Activated T-cell treated with anti-CD3 and anti-CD28 coated beads, Interleukin-2, amount 50 U/mL, for 4 hours (primary cell): ENCODE results near the gene RELCH. TPM values are rescaled to one million over a fixed set of nuclear protein-coding genes. Genes with fewer than 3 reads are reported as not detected.

ENCODE experiments used
- ATAC-seq, 2 donors: fragments of 200-7000 bp; cut with Tn5 transposase; one replicate each; pipeline ENCODE4 v1.10.0; 2021
- DNase-seq: peaks from one replicate; pipeline ENCODE4 v3.0.0-alpha.2; 2020
- H3K27me3 Mint-ChIP-seq: one replicate; pipeline ENCODE4 v1.8.0; 2021; ENCODE audit warnings: low read depth, mixed read lengths
- H3K36me3 Mint-ChIP-seq: one replicate; pipeline ENCODE4 v1.8.0; 2022; ENCODE audit warnings: mixed read lengths; ENCODE audit not compliant: insufficient read depth
- H3K4me1 Mint-ChIP-seq: one replicate; pipeline ENCODE4 v1.8.0; 2021; ENCODE audit warnings: low read depth, mixed read lengths
- H3K4me3 Mint-ChIP-seq: one replicate; pipeline ENCODE4 v1.8.0; 2021; ENCODE audit warnings: mild to moderate bottlenecking, moderate library complexity, mixed read lengths
- H3K9me3 Mint-ChIP-seq: one replicate; pipeline ENCODE4 v1.8.0; 2021; ENCODE audit warnings: mixed read lengths
- total RNA-seq, 3 donors: library from RNA; stranded (reverse); gene quantifications; one replicate each; pipeline ENCODE4 v1.2.1, GENCODE V29; 2021

The RELCH gene
- total RNA-seq, 3 donors from 2014 or later, result 14.6 to 20.2 (median 18.8) TPM

- Mint-ChIP-seq H3K9me3 (no peaks in the 10 kb centered on the region), H3K27me3 (peaks cover 16% of the 10 kb centered on the region), H3K4me3 (no peak overlapping the region), H3K36me3 (no peaks in the 10 kb centered on the region), H3K4me1 (peaks cover 6% of the 10 kb centered on the region)
- DNase-seq, result no peak
- ATAC-seq, result peak; percentile 88 to 89
Observed at GRCh38 chr18:62339106-62339988, 152.3 kb downstream of the RELCH start.

DNA sequence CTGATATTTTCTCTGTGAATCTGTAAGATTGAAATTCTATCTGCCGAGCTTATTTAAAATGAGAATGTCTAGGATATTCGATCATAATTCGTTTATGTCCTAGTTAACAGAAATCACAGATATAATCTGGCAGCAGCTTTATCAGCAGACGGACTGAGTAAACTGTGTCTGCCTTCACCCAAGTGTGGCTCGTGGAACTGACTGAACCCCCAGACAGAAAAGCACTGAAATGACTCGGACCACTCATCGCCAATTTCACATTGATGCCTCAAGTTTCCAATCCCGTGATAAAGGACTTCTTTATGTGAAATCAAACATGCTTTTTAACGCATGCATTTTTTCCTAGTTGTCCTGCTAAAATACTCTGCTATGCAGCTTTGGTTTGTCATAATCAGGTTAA lies 153.9 kb downstream of the RELCH start:
- DNase-seq, result no peak

DNA sequence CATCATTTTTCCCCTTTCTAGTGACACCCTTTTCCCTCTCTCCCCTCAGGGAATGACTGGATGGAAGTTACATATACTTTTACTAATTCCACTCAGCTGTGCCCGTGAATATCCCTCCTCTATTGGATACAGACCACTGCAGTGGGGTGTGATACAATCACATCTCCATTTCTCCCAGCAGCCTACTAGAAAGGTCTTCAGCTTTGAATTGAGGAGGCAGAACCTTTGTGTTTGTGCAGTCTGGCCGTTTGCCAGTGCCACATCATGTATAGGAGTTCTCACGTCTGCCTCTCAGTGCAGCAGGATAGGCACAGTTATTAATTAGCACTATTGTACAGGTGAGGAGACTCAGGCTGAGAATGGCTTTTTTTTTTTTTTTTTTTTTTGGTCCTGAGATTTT lies 154.4 kb downstream of the RELCH start:
- no peak for DNase-seq
- Mint-ChIP-seq H3K4me3 (no peak overlapping the region), H3K9me3 (no peaks in the 10 kb centered on the region), H3K27me3 (peaks cover 12% of the 10 kb centered on the region), H3K4me1 (peaks cover 6% of the 10 kb centered on the region), H3K36me3 (no peaks in the 10 kb centered on the region)
- ATAC-seq, result no peak

More for the DNA sequence above, 153.9 kb downstream of the RELCH start:
- Mint-ChIP-seq H3K36me3 (no peaks in the 10 kb centered on the region), H3K4me3 (no peak overlapping the region), H3K9me3 (no peaks in the 10 kb centered on the region), H3K4me1 (peaks cover 6% of the 10 kb centered on the region), H3K27me3 (peaks cover 14% of the 10 kb centered on the region)
- no peak for ATAC-seq

- H3K27me3 Mint-ChIP-seq, result peaks cover 12% of the 10 kb centered on the region
- ATAC-seq (no peak), DNase-seq (no peak)
- no peak overlapping the region for H3K4me3 Mint-ChIP-seq
- no peaks in the 10 kb centered on the region for H3K9me3 Mint-ChIP-seq
- no peaks in the 10 kb centered on the region for H3K36me3 Mint-ChIP-seq
- H3K4me1 Mint-ChIP-seq, result peaks cover 10% of the 10 kb centered on the region
Observed at GRCh38 chr18:62342884-62343283, 155.8 kb downstream of the RELCH start.

DNA sequence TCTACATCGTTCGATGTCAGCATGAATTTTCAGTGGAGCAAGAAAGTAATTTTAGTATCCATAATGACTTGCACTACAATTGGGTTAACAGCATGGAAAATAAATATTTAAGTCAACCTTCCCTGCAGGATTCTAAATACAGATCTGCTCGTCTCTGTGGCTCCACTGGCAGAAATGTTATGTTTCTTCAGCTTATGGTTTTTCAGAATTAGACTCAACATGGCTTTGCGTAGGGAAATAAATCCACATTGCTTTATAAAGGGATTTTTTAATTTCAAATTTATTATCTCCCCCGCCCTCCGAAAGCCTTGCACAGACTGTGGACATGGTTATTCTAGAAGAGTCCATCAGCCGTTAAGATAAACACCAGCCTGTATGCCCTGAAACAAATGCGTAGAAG lies 156.3 kb downstream of the RELCH start:
- Mint-ChIP-seq H3K27me3 (peaks cover 10% of the 10 kb centered on the region), H3K4me3 (no peak overlapping the region), H3K4me1 (peaks cover 10% of the 10 kb centered on the region), H3K36me3 (no peaks in the 10 kb centered on the region), H3K9me3 (no peaks in the 10 kb centered on the region)
- DNase-seq (no peak), ATAC-seq (no peak)

DNA sequence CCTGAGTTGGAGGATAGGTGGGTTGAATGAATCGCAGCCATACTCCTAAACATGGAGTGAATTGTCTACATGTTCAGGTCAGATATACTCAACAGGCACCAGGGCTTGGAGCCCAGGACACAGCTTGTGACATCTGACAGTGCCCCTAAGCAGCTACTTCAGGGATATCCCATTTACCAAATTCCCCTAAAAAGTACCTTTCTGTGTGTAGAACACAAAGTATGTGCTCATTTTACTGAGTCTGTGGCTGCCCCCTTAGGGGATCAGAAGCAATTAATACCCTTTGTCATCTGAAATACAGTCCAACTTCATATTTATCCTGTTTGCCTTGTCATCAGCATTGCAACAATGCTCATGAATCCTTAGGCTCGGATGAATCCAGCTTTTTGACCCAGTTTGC lies 158.9 kb downstream of the RELCH start:
- DNase-seq (no peak), ATAC-seq (no peak)
- H3K4me1 Mint-ChIP-seq, result peaks cover 5% of the 10 kb centered on the region

DNA sequence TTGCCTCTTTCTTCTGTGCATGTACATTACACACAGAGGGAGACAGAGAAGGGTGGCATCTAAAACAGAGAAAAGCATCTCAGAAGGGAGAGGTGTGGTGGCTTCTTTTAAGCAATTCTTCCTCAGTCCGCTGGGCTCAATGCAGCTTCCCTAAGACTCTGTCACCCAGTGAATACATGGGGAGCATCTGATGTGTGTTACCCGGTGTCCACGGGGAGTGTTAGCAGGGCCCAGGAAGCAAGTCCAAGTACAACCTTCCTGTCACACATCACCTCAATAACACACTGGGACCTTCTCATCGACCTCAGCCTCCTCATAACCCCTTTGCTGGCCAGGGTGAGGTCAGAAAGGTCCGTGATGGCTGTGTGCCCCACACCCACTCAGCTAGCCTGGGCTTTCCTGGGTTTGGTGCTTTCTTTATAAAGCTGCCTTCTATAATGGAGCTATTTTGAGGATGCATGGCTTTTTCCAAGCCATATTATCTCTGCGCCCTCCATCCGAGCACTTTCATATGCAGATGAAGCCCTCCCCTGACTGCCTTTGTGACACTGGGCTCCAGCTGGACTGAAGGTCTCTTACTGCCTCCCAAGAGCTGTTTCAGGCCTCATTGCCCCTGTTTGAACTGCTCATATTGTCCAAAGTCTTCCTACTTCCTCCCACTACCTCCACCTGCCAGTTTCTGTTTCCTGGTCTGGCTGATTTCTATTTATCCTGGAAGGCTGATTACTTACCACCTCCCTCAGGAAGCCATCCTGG lies 159.5 kb downstream of the RELCH start:
- Mint-ChIP-seq H3K4me1 (peaks cover 5% of the 10 kb centered on the region), H3K27me3 (peaks cover 2% of the 10 kb centered on the region)
- ATAC-seq, result no peak

More for the DNA sequence above, 158.9 kb downstream of the RELCH start:
- Mint-ChIP-seq H3K36me3 (no peaks in the 10 kb centered on the region), H3K4me3 (no peak overlapping the region), H3K27me3 (peaks cover 2% of the 10 kb centered on the region), H3K9me3 (no peaks in the 10 kb centered on the region)

DNA sequence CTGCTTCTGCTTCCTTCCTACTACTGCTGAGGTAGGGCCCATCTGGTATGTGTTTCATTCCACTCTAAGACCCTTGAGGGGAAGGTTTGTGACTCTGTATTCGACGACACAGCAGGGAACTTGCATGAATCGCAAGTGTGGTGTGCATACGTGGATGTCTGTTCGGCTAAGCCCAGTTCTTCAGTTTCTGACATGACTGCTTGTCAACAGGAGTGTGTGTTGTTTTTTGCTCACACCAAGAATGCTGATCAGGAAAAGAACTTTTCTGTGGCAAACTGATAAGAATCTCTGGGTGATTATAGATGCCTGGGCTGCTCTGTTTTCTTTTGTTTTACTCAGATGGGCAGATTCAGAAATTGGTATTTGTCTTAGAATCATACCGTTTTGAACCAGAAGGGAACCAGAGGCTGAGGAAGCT lies 160.0 kb downstream of the RELCH start:
- Mint-ChIP-seq H3K4me3 (no peak overlapping the region), H3K36me3 (no peaks in the 10 kb centered on the region)

More for the DNA sequence above, 159.5 kb downstream of the RELCH start:
- no peaks in the 10 kb centered on the region for H3K9me3 Mint-ChIP-seq
- H3K36me3 Mint-ChIP-seq, result no peaks in the 10 kb centered on the region
- no peak for DNase-seq
- H3K4me3 Mint-ChIP-seq, result no peak overlapping the region

GRCh38 chr18:62348474-62348873 lies 161.4 kb downstream of the RELCH start:
- H3K4me1 Mint-ChIP-seq, result peaks cover 5% of the 10 kb centered on the region
- H3K27me3 Mint-ChIP-seq, result no peaks in the 10 kb centered on the region
- ATAC-seq, result no peak
- H3K4me3 Mint-ChIP-seq, result no peak overlapping the region
- no peak for DNase-seq
- no peaks in the 10 kb centered on the region for H3K36me3 Mint-ChIP-seq
- H3K9me3 Mint-ChIP-seq, result no peaks in the 10 kb centered on the region

More for the DNA sequence above, 160.0 kb downstream of the RELCH start:
- Mint-ChIP-seq H3K27me3 (no peaks in the 10 kb centered on the region), H3K9me3 (no peaks in the 10 kb centered on the region), H3K4me1 (peaks cover 5% of the 10 kb centered on the region)
- ATAC-seq (peak in 1 of 2 donors; percentile 55), DNase-seq (no peak)

DNA sequence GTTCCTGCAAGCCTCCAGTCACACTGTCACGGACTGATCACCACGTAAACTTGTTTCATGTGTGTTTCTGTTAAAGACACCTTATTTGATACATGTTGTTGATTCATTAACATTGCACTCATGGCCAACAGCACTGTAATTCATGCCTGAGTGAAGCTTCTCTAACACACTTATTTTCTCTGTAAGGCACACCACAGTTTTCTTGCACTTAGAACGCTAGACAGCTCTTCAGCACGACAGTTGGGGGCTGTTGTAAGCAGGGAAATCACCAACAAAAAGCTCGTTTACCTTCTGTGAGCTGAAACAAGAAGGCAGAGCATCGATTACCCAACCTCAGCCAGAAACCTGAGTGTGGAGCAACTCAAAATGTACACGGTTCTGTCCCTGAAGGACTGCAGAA lies 166.1 kb downstream of the RELCH start:
- Mint-ChIP-seq H3K27me3 (no peaks in the 10 kb centered on the region), H3K9me3 (no peaks in the 10 kb centered on the region), H3K36me3 (no peaks in the 10 kb centered on the region), H3K4me3 (no peak overlapping the region), H3K4me1 (no peaks in the 10 kb centered on the region)
- ATAC-seq, result no peak
- DNase-seq, result no peak

DNA sequence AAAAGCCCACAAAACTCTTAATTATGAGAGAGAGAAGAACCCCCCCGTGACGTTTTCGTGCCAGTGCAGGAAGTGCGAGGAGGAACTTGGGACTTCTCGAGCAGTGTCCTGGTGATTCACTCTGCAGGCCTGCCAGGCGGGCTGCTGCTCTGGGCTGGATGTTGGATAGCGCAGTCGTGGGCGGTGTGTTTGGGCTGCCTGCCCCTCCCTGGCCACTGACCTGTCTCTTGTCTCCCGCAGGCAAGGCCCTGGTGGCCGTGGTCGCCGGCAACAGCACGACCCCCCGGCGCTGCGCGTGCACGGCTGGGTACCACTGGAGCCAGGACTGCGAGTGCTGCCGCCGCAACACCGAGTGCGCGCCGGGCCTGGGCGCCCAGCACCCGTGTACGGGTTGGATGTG lies 167.1 kb downstream of the RELCH start:
- ATAC-seq (no peak), DNase-seq (no peak)
- H3K4me3 Mint-ChIP-seq, result no peak overlapping the region
- no peaks in the 10 kb centered on the region for H3K4me1 Mint-ChIP-seq
- H3K27me3 Mint-ChIP-seq, result no peaks in the 10 kb centered on the region
- H3K9me3 Mint-ChIP-seq, result no peaks in the 10 kb centered on the region
- no peaks in the 10 kb centered on the region for H3K36me3 Mint-ChIP-seq

- no peak for ATAC-seq
- H3K9me3 Mint-ChIP-seq, result no peaks in the 10 kb centered on the region
- no peak for DNase-seq
Observed at GRCh38 chr18:62357079-62357719, 170.1 kb downstream of the RELCH start.

More at GRCh38 chr18:62357079-62357719, 170.1 kb downstream of the RELCH start:
- no peaks in the 10 kb centered on the region for H3K36me3 Mint-ChIP-seq
- H3K4me3 Mint-ChIP-seq, result no peak overlapping the region
- H3K27me3 Mint-ChIP-seq, result no peaks in the 10 kb centered on the region
- H3K4me1 Mint-ChIP-seq, result no peaks in the 10 kb centered on the region
